ENCODE results near the gene FBXO24. TPM values are rescaled to one million over a fixed set of nuclear protein-coding genes. Genes with fewer than 3 reads are reported as not detected.
A peak's percentile ranks its signal among the peaks of the same experiment; 100 is the strongest.

The FBXO24 gene
- total and polyA plus RNA-seq, 2 of the 4 experiments (the other 2 are of a cell fraction) = 0.43 to 0.54 TPM

- H3K9ac ChIP-seq (ENCODE audit: low read depth, low read length) = peak overlapping the region; percentile 97
- ChIA-PET POLR2A (ENCODE audit: unreplicated experiment) (no interaction called here), CTCF (no interaction called here)
- ATAC-seq (ENCODE audit: low read depth) (peak; percentile 54), DNase-seq (peak; percentile 46)
- no peaks in the 10 kb centered on the region for H3K9me3 ChIP-seq (ENCODE audit: control insufficient read depth, insufficient read depth, low read length)
- H4K91ac ChIP-seq (ENCODE audit: insufficient read depth, low read depth, low read length) = peak overlapping the region; percentile 99
- H2BK15ac ChIP-seq (ENCODE audit: low read depth, low read length) = 0 out of 3 replicates have a peak overlapping the region, but pooled peaks have one; percentile 96
- H3K36me3 ChIP-seq (ENCODE audit: control insufficient read depth, insufficient read depth, low read length) = peaks cover 30% of the 10 kb centered on the region
- H3K79me1 ChIP-seq (ENCODE audit: low read depth in 1 of 2, low read length in 2 of 2) = peaks cover 0 to 47% of the 10 kb centered on the region in 2 experiments; a peak in 2 of 4 replicates
- no TSS peak for BruUV-seq (replicated peaks)
- H3K23ac ChIP-seq (ENCODE audit: low read depth, low read length) = peak overlapping the region; percentile 90
- H2BK120ac ChIP-seq (ENCODE audit: low read depth, low read length) = peak overlapping the region; percentile 98
- peak overlapping the region; percentile 99 for H3K27ac ChIP-seq (ENCODE audit: insufficient read depth, low read length)
- H2AK9ac ChIP-seq (replicated peaks; ENCODE audit: low read depth, low read length, poor library complexity) = peak overlapping the region; percentile 97
- 0% methylated on average over 1 of the region's 70 CpGs; no CpG with 5 or more reads in 1 of the 2 experiments for WGBS, 2 experiments (ENCODE audit: extremely low coverage in 2 of 2, insufficient read length in 1 of 2)
- no peaks in the 10 kb centered on the region for H3K27me3 ChIP-seq (ENCODE audit: control insufficient read depth, insufficient read depth, low read length)
- intact Hi-C loops (cut with micrococcal nuclease) = loop anchor here (5.0 kb wide), 1 partner anchor 88 kb away; the partner anchor contains the start of gene GIGYF1
- H3K4ac ChIP-seq (ENCODE audit: low read depth, low read length) = peak overlapping the region; percentile 100
- H3K18ac ChIP-seq (ENCODE audit: low read depth, low read length) = peak overlapping the region; percentile 98; the same call in 1 of the 2 replicates
- peak overlapping the region; percentile 93 for H3K14ac ChIP-seq (replicated peaks; ENCODE audit: low read depth, low read length)
- peak overlapping the region; percentile 100 for H2AK5ac ChIP-seq (ENCODE audit: low read depth, low read length)
- H3K4me2 ChIP-seq (ENCODE audit: low read depth, low read length) = peak overlapping the region; percentile 87
- H4K20me1 ChIP-seq (ENCODE audit: insufficient read depth, low read length) = no peaks in the 10 kb centered on the region
- peak overlapping the region; percentile 69 for H3K4me3 ChIP-seq (ENCODE audit: insufficient read depth, low read depth, low read length)
- H2AFZ ChIP-seq (replicated peaks; ENCODE audit: low read length, poor library complexity) = peak overlapping the region; percentile 90
- peak overlapping the region; percentile 96 for H2BK5ac ChIP-seq (ENCODE audit: low read depth, low read length, poor library complexity, severe bottlenecking)
- in situ Hi-C loops (cut with MboI; ENCODE audit: low sequenced_read_pairs) = no loop called here
- H4K5ac ChIP-seq (ENCODE audit: low read depth, low read length) = peak overlapping the region; percentile 95
- no peaks in the 10 kb centered on the region for H3K9me1 ChIP-seq (ENCODE audit: insufficient read depth, low read length)
- TF ChIP-seq RCOR1 (IDR thresholded peaks at IDR 0.05; ENCODE audit: insufficient replicate concordance, low read length) (no peak), RAD21 (IDR thresholded peaks at IDR 0.05; ENCODE audit: low read length) (peak; percentile 18; the same call in 1 of the 2 replicates), SMC3 (IDR thresholded peaks at IDR 0.05; ENCODE audit: low read depth, low read length) (peak; percentile 27; the same call in 1 of the 2 replicates), MXI1 (IDR thresholded peaks at IDR 0.05; ENCODE audit: borderline replicate concordance, low read depth, low read length) (0 out of 2 replicates have a peak, but pooled peaks have one; percentile 15)
- TF ChIP-seq, protein P1, sequence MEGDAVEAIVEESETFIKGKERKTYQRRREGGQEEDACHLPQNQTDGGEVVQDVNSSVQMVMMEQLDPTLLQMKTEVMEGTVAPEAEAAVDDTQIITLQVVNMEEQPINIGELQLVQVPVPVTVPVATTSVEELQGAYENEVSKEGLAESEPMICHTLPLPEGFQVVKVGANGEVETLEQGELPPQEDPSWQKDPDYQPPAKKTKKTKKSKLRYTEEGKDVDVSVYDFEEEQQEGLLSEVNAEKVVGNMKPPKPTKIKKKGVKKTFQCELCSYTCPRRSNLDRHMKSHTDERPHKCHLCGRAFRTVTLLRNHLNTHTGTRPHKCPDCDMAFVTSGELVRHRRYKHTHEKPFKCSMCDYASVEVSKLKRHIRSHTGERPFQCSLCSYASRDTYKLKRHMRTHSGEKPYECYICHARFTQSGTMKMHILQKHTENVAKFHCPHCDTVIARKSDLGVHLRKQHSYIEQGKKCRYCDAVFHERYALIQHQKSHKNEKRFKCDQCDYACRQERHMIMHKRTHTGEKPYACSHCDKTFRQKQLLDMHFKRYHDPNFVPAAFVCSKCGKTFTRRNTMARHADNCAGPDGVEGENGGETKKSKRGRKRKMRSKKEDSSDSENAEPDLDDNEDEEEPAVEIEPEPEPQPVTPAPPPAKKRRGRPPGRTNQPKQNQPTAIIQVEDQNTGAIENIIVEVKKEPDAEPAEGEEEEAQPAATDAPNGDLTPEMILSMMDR (conservative IDR thresholded peaks at IDR 0.05; ENCODE audit: low read depth, low read length) = peak; percentile 36
- H3K4me1 ChIP-seq (ENCODE audit: control insufficient read depth, insufficient read depth, low read length) = peaks cover 9% of the 10 kb centered on the region
- peak overlapping the region; percentile 96 for H3K56ac ChIP-seq (ENCODE audit: extremely low read depth, insufficient read depth, low read length)
- H2BK20ac ChIP-seq (ENCODE audit: low read depth, low read length) = peak overlapping the region; percentile 96
- H4K8ac ChIP-seq (ENCODE audit: low read depth in 2 of 2, low read length in 2 of 2) = peak overlapping the region; percentile 94 to 97
- dilution Hi-C loops (cut with HindIII; ENCODE audit: low sequenced_read_pairs, unreplicated experiment) = no loop called here
Observed at GRCh38 chr7:100604028-100604975, 18.2 kb downstream of the FBXO24 start.

Data from IMR-90 (cell line).